Measurements from ENCODE around the gene VPS18. TPM values are rescaled to one million over a fixed set of nuclear protein-coding genes. Genes with fewer than 3 reads are reported as not detected.

The VPS18 gene
- total and polyA plus RNA-seq, 2 donors (not counting 1 experiment from before 2014, with no cell fraction given), result 13.6 to 29.6 TPM

- H3K4me1 ChIP-seq (ENCODE audit: control insufficient read depth in 2 of 2, insufficient read depth in 2 of 2, low read length in 2 of 2), result peaks cover 45 to 53% of the 10 kb centered on the region in 2 donors
- H3K27ac ChIP-seq (ENCODE audit: low read length in 2 of 2), result no peak overlapping the region
- Mint-ChIP-seq H3K9me3 (ENCODE audit: insufficient read depth) (no peaks in the 10 kb centered on the region), H3K4me1 (peaks cover 40% of the 10 kb centered on the region), H3K4me3 (peak overlapping the region; percentile 84), H3K27me3 (peaks cover 52% of the 10 kb centered on the region), H3K27ac (no peak overlapping the region)
- no peak overlapping the region for H2AFZ ChIP-seq (ENCODE audit: insufficient read depth, low read depth, low read length, poor library complexity, severe bottlenecking)
- H3K36me3 ChIP-seq (replicated peaks in 1 of 2; ENCODE audit: control extremely low read depth in 1 of 2, control insufficient read depth in 1 of 2, extremely low read depth in 1 of 2, insufficient read depth in 2 of 2, low read length in 1 of 2), result no peaks in the 10 kb centered on the region
- H3K79me2 ChIP-seq (ENCODE audit: control insufficient read depth, insufficient read depth, low read length), result no peaks in the 10 kb centered on the region
- H3K27me3 ChIP-seq (replicated peaks in 1 of 4; ENCODE audit: control extremely low read depth in 1 of 4, control insufficient read depth in 3 of 4, insufficient read depth in 4 of 4, low read length in 3 of 4), result peaks cover 0 to 68% (median 41%) of the 10 kb centered on the region in 4 experiments
- intact Hi-C loops (cut with micrococcal nuclease), result no loop called here
- peaks cover 20% of the 10 kb centered on the region for H4K20me1 ChIP-seq (ENCODE audit: control insufficient read depth, insufficient read depth, low read length, poor library complexity, severe bottlenecking)
- ChIA-PET CTCF (interaction anchor here (0.7 to 10.7 kb wide), 4 partner anchors 8 to 26 kb away, joined by 3 to 84 read pairs (median 36); no protein-coding TSS in a partner anchor), POLR2A (no interaction called here)
- 91% methylated on average over 16 of the region's 16 CpGs for WGBS (ENCODE audit: insufficient coverage)
- H3K9me3 ChIP-seq (ENCODE audit: control extremely low read depth in 1 of 3, control insufficient read depth in 2 of 3, insufficient read depth in 1 of 3, low read length in 2 of 3), result peaks cover 0 to 18% (median 0%) of the 10 kb centered on the region in 3 donors
- ATAC-seq (ENCODE audit: low read depth) (no peak), DNase-seq (no peak)
- no peak overlapping the region for H3K9ac ChIP-seq (ENCODE audit: low read length)
- peak overlapping the region; percentile 100 for H3K4me2 ChIP-seq (replicated peaks; ENCODE audit: low read depth, low read length, poor library complexity, severe bottlenecking)
- H3K4me3 ChIP-seq (ENCODE audit: control extremely low read depth in 1 of 5, extremely low read depth in 1 of 5, insufficient read depth in 1 of 5, low read depth in 2 of 5, low read length in 4 of 5), result no peak overlapping the region
- TF ChIP-seq EZH2 (IDR thresholded peaks at IDR 0.05; ENCODE audit: borderline replicate concordance, insufficient read depth, low read depth, low read length, poor library complexity, severe bottlenecking) (no peak), CTCF (IDR thresholded peaks at IDR 0.05) (no peak)
Measured at GRCh38 chr15:40931300-40932142, 37.3 kb downstream of the VPS18 start.

- Histone ChIP-seq H3K79me2 (ENCODE audit: control insufficient read depth, insufficient read depth, low read length) (no peaks in the 10 kb centered on the region), H3K27me3 (replicated peaks in 1 of 4; ENCODE audit: control extremely low read depth in 1 of 4, control insufficient read depth in 3 of 4, insufficient read depth in 4 of 4, low read length in 3 of 4) (peaks cover 0 to 61% (median 35%) of the 10 kb centered on the region in 4 experiments), H4K20me1 (ENCODE audit: control insufficient read depth, insufficient read depth, low read length, poor library complexity, severe bottlenecking) (peaks cover 20% of the 10 kb centered on the region), H3K4me1 (ENCODE audit: control insufficient read depth in 2 of 2, insufficient read depth in 2 of 2, low read length in 2 of 2) (peaks cover 38 to 46% of the 10 kb centered on the region in 2 donors), H3K36me3 (replicated peaks in 1 of 2; ENCODE audit: control extremely low read depth in 1 of 2, control insufficient read depth in 1 of 2, extremely low read depth in 1 of 2, insufficient read depth in 2 of 2, low read length in 1 of 2) (no peaks in the 10 kb centered on the region), H3K4me2 (replicated peaks; ENCODE audit: low read depth, low read length, poor library complexity, severe bottlenecking) (no peak overlapping the region), H3K9me3 (ENCODE audit: control extremely low read depth in 1 of 3, control insufficient read depth in 2 of 3, insufficient read depth in 1 of 3, low read length in 2 of 3) (peaks cover 0 to 15% (median 0%) of the 10 kb centered on the region in 3 donors), H3K4me3 (ENCODE audit: control extremely low read depth in 1 of 5, extremely low read depth in 1 of 5, insufficient read depth in 1 of 5, low read depth in 2 of 5, low read length in 4 of 5) (no peak overlapping the region), H2AFZ (ENCODE audit: insufficient read depth, low read depth, low read length, poor library complexity, severe bottlenecking) (no peak overlapping the region), H3K27ac (ENCODE audit: low read length in 2 of 2) (no peak overlapping the region), H3K9ac (ENCODE audit: low read length) (no peak overlapping the region)
- ChIA-PET POLR2A (no interaction called here), CTCF (interaction anchor here (0.7 to 10.7 kb wide), 4 partner anchors 9 to 27 kb away, joined by 3 to 84 read pairs (median 36); no protein-coding TSS in a partner anchor)
- Mint-ChIP-seq H3K4me1 (peaks cover 35% of the 10 kb centered on the region), H3K9me3 (ENCODE audit: insufficient read depth) (no peaks in the 10 kb centered on the region), H3K4me3 (peak overlapping the region; percentile 26), H3K27me3 (peaks cover 47% of the 10 kb centered on the region), H3K27ac (no peak overlapping the region)
- intact Hi-C loops (cut with micrococcal nuclease), result no loop called here
- no peak for TF ChIP-seq EZH2 (IDR thresholded peaks at IDR 0.05; ENCODE audit: borderline replicate concordance, insufficient read depth, low read depth, low read length, poor library complexity, severe bottlenecking)
- TF ChIP-seq CTCF (IDR thresholded peaks at IDR 0.05), result no peak
- no peak for ATAC-seq (ENCODE audit: low read depth)
- WGBS (ENCODE audit: insufficient coverage), result 52% methylated on average over 7 of the region's 8 CpGs
- no peak for DNase-seq
Measured at GRCh38 chr15:40932156-40932555, 37.9 kb downstream of the VPS18 start.

Data from B cell (primary cell).